Activated T-helper 17 cell treated with anti-CD3 and anti-CD28 coated beads, Interleukin-2, amount 50 U/mL, for 72 hours (primary cell): Measurements from ENCODE around the gene MCEMP1. TPM values are rescaled to one million over a fixed set of nuclear protein-coding genes. Genes with fewer than 3 reads are reported as not detected.

Experiments used
- ATAC-seq: fragments of 150-1000 bp; cut with Tn5 transposase; replicated peaks from 2 replicates; pipeline ENCODE4 v1.10.0; 2021; ENCODE audit warnings: mild to moderate bottlenecking, moderate library complexity
- H3K27ac Mint-ChIP-seq: one replicate; pipeline ENCODE4 v1.8.0; 2022; ENCODE audit warnings: mixed read lengths
- H3K27me3 Mint-ChIP-seq: one replicate; pipeline ENCODE4 v1.8.0; 2022; ENCODE audit warnings: mixed read lengths
- H3K36me3 Mint-ChIP-seq: one replicate; pipeline ENCODE4 v1.8.0; 2022; ENCODE audit warnings: low read depth, mild to moderate bottlenecking, mixed read lengths
- H3K4me1 Mint-ChIP-seq: one replicate; pipeline ENCODE4 v1.8.0; 2022; ENCODE audit warnings: mixed read lengths
- H3K4me3 Mint-ChIP-seq: one replicate; pipeline ENCODE4 v1.8.0; 2022; ENCODE audit warnings: mild to moderate bottlenecking, mixed read lengths
- H3K9me3 Mint-ChIP-seq: one replicate; pipeline ENCODE4 v1.8.0; 2022; ENCODE audit warnings: mixed read lengths
- total RNA-seq, 2 donors: library from RNA; stranded (reverse); gene quantifications; one replicate each; pipeline ENCODE4 v1.2.3, GENCODE V29; 2022

The MCEMP1 gene
- total RNA-seq, 2 donors from 2014 or later, result not detected

DNA sequence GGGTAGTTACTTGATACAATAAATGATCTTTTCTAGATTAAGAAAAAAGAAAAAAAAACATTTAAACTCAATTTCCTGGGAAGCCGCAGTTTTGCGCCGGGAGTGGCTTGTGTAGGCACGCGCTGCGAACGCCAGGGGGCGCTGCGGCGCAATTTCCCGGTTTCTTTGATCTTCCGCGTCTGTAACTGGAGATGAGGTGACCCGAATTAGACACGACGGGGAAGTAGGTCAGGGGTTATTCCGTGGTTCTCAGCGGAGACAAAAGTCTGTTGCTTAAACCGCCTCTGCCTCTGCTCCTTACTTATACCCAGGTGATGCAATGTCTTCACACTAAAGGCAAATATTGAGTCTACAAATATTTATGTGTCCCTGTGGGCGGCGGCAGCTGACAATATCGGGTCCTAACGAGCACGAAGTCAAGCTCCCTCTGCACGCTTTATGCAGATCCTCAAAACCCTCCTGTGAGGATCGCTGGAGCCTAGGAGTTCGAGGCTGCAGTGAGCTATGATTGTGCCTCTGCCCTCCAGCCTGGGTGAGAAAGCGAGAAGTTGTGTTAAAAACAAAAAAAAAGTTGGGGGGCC lies 24.7 kb upstream of the MCEMP1 start:
- Mint-ChIP-seq H3K9me3 (no peaks in the 10 kb centered on the region), H3K4me3 (peak overlapping the region; percentile 80), H3K27me3 (no peaks in the 10 kb centered on the region), H3K36me3 (no peaks in the 10 kb centered on the region), H3K4me1 (peaks cover 11% of the 10 kb centered on the region), H3K27ac (peak overlapping the region; percentile 82)
- ATAC-seq, result peak; percentile 93

DNA sequence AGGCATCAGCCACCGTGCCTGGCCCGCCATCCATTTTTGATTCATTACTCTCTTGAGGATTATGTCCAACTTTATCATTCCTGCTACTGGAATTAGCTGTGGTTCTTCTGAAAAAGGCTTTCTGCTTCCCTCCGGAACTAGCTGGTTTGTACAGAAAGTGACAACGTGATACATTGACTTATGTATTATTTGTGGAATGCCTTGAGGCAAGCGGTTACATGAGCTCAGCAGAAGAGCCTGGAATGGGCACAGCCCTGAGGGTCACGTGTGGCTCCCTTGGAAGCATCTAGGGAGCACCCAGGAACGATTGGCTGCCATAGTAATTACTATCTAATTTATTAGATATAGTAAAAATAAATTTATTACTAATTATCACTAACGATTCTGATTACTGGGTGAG lies 22.5 kb upstream of the MCEMP1 start:
- Mint-ChIP-seq H3K9me3 (no peaks in the 10 kb centered on the region), H3K4me3 (no peak overlapping the region), H3K4me1 (peaks cover 11% of the 10 kb centered on the region), H3K27me3 (no peaks in the 10 kb centered on the region), H3K36me3 (no peaks in the 10 kb centered on the region), H3K27ac (no peak overlapping the region)
- ATAC-seq, result no peak

DNA sequence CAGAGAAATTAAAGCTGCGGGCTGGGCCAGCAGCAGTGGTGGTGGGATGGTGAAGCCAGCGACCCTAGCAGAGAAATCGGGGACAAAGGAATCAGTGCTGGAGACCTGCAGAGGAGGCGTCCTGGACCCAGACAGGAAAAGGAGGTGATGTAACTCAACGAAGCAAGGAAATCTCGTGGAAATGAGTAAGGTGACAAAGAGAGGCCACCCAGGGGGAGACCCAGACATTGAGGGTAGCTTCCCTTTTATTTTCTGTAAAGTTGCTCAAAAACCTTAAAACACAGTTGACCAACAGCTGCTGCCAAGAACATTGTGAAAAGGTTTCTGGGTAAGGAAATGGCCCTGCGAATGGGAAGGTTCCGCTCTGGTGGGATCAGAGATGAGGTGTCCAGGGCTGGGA lies 21.3 kb upstream of the MCEMP1 start:
- H3K27ac Mint-ChIP-seq, result no peak overlapping the region

DNA sequence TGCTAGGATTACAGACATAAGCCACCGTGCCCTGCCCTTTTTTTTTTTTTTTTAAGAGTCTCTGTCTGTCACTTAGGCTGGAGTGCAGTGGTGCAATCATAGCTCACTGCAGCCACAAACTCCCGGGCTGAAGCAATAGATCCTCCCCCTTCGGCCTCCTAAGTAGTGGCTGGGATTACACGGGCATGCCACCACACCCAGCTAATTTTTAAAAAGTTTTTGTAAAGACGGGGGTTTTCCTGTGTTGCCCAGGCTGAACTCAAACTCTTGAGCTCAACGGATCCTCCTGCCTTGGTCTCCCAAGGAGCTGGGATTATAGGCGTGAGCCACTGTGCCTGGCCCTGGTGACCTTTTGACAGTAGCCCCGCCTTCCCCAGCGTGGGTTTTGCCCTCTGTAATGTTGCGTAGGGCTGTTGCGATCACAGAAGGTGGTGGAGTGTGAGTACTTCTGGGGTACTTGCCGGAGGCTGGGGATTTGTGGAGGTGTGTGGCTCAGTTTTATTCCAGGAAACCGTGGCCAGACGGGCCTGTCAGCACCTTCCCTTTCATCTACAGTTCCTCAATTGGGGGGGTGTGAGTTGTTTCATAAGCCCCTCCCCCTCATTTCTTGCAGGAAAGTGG lies 19.6 kb upstream of the MCEMP1 start:
- peak; percentile 81 for ATAC-seq
- Mint-ChIP-seq H3K4me3 (peak overlapping the region; percentile 75), H3K9me3 (no peaks in the 10 kb centered on the region), H3K4me1 (peaks cover 9% of the 10 kb centered on the region), H3K27ac (peak overlapping the region; percentile 28), H3K36me3 (no peaks in the 10 kb centered on the region), H3K27me3 (no peaks in the 10 kb centered on the region)

More for the DNA sequence above, 21.3 kb upstream of the MCEMP1 start:
- Mint-ChIP-seq H3K4me1 (peaks cover 11% of the 10 kb centered on the region), H3K9me3 (no peaks in the 10 kb centered on the region), H3K27me3 (no peaks in the 10 kb centered on the region), H3K4me3 (no peak overlapping the region), H3K36me3 (no peaks in the 10 kb centered on the region)
- ATAC-seq, result no peak

DNA sequence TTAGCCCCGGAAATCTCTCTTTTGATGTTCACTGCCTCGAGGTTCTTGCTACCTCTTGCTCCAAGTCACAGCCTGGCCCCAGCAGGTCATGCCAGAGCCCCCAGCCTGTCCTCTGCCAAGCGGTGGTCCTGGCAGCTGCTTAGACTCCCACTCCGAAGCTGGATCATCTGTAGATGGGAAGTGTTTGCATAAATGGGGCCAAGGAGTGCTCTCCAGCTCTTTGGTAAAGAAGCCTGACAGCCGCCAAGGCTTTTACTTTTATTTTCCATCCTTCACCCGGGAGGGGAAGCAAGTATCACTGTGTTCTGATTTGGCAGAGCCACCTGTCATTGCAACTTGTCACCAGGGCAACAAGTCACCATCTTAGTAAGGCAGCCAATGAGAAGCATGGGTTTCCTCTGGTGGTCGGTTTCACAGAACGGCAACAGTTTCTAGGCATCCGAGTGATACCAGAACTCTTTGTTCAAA lies 18.6 kb upstream of the MCEMP1 start:
- Mint-ChIP-seq H3K4me1 (peaks cover under 1% of the 10 kb centered on the region), H3K4me3 (peak overlapping the region; percentile 75), H3K27ac (peak overlapping the region; percentile 74), H3K9me3 (no peaks in the 10 kb centered on the region), H3K27me3 (no peaks in the 10 kb centered on the region), H3K36me3 (no peaks in the 10 kb centered on the region)
- ATAC-seq, result peak; percentile 88

DNA sequence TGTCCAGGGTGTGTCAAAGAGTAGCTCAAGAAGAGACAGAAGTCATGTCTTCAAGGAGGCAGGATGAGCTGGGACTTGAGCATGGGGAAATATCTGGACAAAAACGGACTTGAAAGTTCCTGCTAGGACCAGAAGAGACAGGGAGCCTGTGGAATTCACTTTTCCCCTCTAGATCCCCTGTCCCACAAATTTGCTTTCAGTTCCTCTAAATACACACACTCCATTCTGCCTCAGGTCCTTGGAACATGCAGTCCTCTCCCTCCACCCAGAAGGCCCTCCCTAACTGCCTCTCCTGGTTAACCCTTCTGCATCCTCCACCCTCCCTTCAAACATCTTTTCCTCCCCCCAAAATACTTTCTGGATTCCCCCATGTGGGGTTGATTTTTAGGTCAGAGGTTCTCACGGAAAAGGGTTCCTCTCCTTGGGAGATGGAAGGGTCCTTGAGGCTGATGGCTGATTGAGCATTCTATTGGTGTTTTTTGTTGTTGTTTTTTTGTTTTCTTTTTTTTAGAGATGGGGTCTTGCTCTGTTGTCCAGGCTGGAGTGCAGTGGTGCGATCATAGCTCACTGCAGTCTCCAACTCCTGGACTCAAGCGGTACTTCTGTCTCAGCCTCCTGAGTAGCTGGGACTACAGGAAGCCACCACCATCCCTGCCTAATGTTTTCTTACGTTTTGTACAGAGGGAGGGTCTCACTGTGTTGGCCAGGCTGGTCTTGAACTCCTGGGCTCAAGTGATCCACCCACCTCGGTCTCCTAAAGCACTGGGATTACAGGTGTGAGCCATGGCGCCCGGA lies 14.9 kb upstream of the MCEMP1 start:
- Mint-ChIP-seq H3K27ac (no peak overlapping the region), H3K9me3 (no peaks in the 10 kb centered on the region), H3K27me3 (peaks cover 3% of the 10 kb centered on the region), H3K36me3 (no peaks in the 10 kb centered on the region), H3K4me3 (no peak overlapping the region), H3K4me1 (no peaks in the 10 kb centered on the region)
- ATAC-seq, result no peak

DNA sequence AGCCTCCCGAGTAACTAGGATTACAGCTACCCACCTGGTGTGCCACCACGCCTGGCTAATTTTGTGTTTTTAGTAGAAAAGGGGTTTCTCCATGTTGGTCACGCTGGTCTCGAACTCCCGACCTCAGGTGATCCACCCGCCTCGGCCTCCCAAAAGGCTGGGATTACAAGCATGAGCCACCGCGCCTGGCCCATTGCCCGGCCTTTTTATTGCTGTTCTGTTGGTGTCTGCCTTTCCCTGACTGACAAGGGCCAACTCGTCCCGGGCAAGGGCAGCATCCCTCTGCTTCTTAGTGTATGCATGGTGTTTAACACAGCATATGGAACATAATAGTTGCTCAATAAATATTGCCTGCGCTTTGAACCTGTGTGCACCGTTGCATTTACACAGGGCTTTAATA lies 14.2 kb upstream of the MCEMP1 start:
- Mint-ChIP-seq H3K27me3 (peaks cover 5% of the 10 kb centered on the region), H3K4me3 (no peak overlapping the region), H3K9me3 (no peaks in the 10 kb centered on the region), H3K36me3 (no peaks in the 10 kb centered on the region), H3K4me1 (no peaks in the 10 kb centered on the region), H3K27ac (no peak overlapping the region)
- ATAC-seq, result no peak

DNA sequence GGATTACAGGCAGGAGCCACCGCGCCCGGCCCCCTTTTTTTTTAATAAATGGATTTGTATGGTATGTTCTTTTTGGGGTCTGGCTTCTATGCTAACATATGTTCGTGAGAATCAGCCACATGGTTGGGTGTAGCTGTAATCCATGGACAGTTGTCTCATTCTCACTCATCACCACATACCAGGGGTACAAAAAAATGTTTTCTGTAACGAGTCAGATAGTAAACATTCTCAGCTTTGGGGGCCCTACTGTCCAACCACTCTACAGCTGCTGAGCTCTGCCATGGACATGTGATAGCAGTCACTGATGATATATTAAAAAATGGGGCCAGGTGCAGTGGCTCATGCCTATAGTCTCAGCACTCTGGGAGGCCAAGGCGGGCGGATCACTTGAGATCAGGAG lies 13.2 kb upstream of the MCEMP1 start:
- Mint-ChIP-seq H3K9me3 (no peaks in the 10 kb centered on the region), H3K4me1 (no peaks in the 10 kb centered on the region), H3K27me3 (peaks cover 5% of the 10 kb centered on the region), H3K36me3 (no peaks in the 10 kb centered on the region), H3K27ac (no peak overlapping the region), H3K4me3 (no peak overlapping the region)
- ATAC-seq, result no peak

DNA sequence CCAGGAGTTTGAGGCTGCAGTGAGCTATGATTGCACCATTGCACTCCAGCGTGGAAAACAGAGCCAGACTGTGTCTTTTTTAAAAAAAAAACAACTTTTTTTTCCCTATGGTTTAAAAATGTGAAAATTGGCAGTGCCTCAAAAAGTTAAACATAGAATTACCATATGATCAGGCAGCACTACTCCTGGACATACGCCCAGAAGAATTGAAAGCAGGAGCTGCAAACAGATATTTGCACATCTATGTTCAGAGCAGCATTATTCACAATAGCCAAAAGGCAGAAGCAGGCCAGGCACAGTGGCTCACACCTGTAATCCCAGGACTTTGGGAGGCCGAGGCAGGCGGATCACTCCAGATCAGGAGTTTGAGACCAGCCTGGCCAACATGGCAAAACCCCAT lies 11.8 kb upstream of the MCEMP1 start:
- no peaks in the 10 kb centered on the region for H3K9me3 Mint-ChIP-seq
- H3K27me3 Mint-ChIP-seq, result peaks cover 10% of the 10 kb centered on the region
- no peak overlapping the region for H3K4me3 Mint-ChIP-seq
- no peak overlapping the region for H3K27ac Mint-ChIP-seq
- no peaks in the 10 kb centered on the region for H3K4me1 Mint-ChIP-seq
- no peak for ATAC-seq
- H3K36me3 Mint-ChIP-seq, result no peaks in the 10 kb centered on the region

DNA sequence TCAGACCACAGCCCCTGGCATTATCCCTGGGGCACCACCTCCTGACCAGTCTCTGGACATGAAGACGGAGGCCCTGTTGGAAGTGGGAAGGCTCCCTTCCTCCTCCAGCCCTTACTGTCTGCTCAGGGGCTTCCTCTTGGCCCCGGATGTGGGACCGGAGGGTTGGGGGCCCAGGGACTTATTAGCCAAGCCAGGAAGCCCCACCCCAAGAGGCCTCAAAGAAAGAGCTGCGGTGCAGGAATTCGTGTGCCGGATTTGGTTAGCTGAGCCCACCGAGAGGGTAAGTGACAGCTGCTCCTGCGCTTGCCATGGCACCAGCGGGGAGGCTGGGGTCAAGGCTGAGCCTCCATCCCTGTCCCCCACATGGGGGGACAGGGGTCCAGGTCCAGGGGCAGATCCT lies 8.0 kb upstream of the MCEMP1 start, which contains the start of gene RETN:
RETN (plus strand) TSS at position 208 of the 400 bp plus-strand sequence. CDS start 278 bp downstream, outside the sequence.
- no peaks in the 10 kb centered on the region for H3K36me3 Mint-ChIP-seq
- no peaks in the 10 kb centered on the region for H3K9me3 Mint-ChIP-seq
- peaks cover 19% of the 10 kb centered on the region for H3K27me3 Mint-ChIP-seq
- no peak for ATAC-seq
- H3K4me3 Mint-ChIP-seq, result no peak within 1 kb of the TSS
- no peaks in the 10 kb centered on the region for H3K4me1 Mint-ChIP-seq
- H3K27ac Mint-ChIP-seq, result no peak within 1 kb of the TSS

DNA sequence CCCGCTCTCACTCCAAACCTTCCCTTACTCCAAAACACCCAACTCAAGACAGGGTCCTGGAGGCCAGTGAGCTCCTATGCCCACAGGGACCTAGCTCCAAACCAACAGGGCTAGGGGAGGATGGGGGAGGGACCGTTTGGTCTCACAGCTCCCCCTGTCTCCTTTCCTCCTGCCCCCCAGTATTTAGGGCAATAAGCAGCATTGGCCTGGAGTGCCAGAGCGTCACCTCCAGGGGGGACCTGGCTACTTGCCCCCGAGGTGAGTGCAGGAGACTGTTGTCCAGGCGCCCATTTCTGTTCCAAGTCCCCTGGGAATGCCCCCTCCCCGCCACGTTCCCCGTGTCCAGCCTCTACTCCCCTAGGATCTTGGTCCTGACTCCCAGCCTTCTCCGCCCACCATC lies 7.2 kb upstream of the MCEMP1 start:
- Mint-ChIP-seq H3K4me1 (no peaks in the 10 kb centered on the region), H3K27ac (no peak overlapping the region), H3K4me3 (no peak overlapping the region), H3K27me3 (peaks cover 22% of the 10 kb centered on the region), H3K9me3 (no peaks in the 10 kb centered on the region), H3K36me3 (no peaks in the 10 kb centered on the region)
- ATAC-seq, result no peak

DNA sequence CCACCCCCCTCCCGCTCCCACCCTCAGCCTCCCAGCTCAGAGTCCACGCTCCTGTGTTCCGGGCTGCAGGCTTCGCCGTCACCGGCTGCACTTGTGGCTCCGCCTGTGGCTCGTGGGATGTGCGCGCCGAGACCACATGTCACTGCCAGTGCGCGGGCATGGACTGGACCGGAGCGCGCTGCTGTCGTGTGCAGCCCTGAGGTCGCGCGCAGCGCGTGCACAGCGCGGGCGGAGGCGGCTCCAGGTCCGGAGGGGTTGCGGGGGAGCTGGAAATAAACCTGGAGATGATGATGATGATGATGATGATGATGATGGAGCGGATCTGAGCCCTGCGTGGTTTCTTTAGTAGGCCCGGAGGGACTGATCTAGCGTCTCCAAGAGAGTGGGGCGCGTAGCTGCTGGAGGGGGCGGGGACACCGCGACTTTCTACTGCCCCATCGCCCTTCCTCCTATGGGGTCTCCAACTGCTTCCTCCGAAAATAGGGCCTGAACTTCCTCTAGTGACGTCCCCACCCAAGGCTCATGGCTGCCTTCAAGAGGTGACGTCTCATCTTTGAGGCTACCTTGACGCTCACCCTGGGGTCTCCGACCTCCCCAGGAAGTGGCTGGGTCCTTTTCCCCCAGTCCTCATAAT lies 6.6 kb upstream of the MCEMP1 start:
- no peak for ATAC-seq
- H3K27ac Mint-ChIP-seq, result no peak overlapping the region
- no peaks in the 10 kb centered on the region for H3K4me1 Mint-ChIP-seq
- H3K27me3 Mint-ChIP-seq, result peaks cover 22% of the 10 kb centered on the region
- H3K36me3 Mint-ChIP-seq, result no peaks in the 10 kb centered on the region
- H3K9me3 Mint-ChIP-seq, result no peaks in the 10 kb centered on the region
- peak overlapping the region; percentile 42 for H3K4me3 Mint-ChIP-seq

DNA sequence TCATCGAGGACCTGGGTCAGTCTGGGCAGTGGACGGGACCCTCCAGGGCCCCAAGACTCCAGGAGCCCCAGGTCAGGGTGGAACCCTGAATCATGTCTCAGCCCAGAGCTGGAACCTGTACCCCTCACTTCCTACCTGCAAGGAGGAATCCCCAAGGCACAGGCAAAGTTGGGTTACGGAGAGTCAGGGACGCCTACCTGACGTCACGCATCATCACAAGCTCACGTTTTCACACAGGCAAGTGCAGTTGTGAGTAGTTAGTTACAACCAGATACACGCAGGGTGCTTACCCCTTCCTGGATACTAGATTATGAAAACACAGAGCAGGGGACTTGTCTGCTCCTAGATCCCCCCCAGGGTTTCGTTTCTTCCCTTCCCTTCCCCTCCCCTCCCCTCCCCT lies 6.1 kb upstream of the MCEMP1 start:
- no peak for ATAC-seq
- peak overlapping the region; percentile 42 for H3K4me3 Mint-ChIP-seq
- peaks cover 24% of the 10 kb centered on the region for H3K27me3 Mint-ChIP-seq
- no peaks in the 10 kb centered on the region for H3K36me3 Mint-ChIP-seq
- H3K9me3 Mint-ChIP-seq, result no peaks in the 10 kb centered on the region
- H3K4me1 Mint-ChIP-seq, result peaks cover 2% of the 10 kb centered on the region
- no peak overlapping the region for H3K27ac Mint-ChIP-seq

DNA sequence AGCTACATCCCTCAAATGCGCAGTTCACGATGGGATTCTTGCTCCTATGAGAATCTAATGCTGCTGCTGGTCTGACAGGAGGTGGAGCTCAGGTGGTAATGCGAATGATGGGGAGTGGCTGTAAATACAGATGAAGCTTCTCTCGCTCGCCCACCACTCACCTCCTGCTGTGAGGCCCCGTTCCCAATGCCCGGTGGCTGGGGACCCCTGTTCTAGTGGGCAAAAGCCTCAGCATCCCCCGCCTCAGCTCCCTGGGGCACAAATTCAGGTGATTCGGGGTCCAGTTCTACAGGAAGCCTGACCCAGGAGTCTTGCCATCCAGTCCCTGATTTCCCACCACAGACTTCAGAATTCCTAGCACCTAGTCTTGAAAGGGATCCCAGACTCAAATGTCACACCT lies 4.4 kb upstream of the MCEMP1 start:
- ATAC-seq, result no peak
- Mint-ChIP-seq H3K27me3 (peaks cover 27% of the 10 kb centered on the region), H3K4me3 (no peak overlapping the region), H3K9me3 (no peaks in the 10 kb centered on the region), H3K27ac (no peak overlapping the region), H3K36me3 (no peaks in the 10 kb centered on the region), H3K4me1 (peaks cover 5% of the 10 kb centered on the region)
